HEK293T (cell line): ENCODE data around the gene CAMK1.

Source experiments
- ARNT ChIP-seq: fragments of 450-650 bp; IDR thresholded peaks from 2 replicates; pipeline ENCODE4 v1.6.1; 2017; ENCODE audit warnings: mild to moderate bottlenecking
- BHLHE40 ChIP-seq: fragments of 450-650 bp; IDR thresholded peaks from 2 replicates; pipeline ENCODE4 v1.6.1; 2016; ENCODE audit warnings: mild to moderate bottlenecking, moderate library complexity, borderline replicate concordance
- FOXK2 ChIP-seq: fragments of 450-650 bp; IDR thresholded peaks from 2 replicates; pipeline ENCODE4 v1.6.1; 2016; ENCODE audit warnings: mild to moderate bottlenecking
- L3MBTL2 ChIP-seq: fragments of 450-650 bp; conservative IDR thresholded peaks from 2 replicates; pipeline ENCODE4 v1.6.1; 2016; ENCODE audit warnings: mild to moderate bottlenecking
- SP1 ChIP-seq: fragments of 450-650 bp; IDR thresholded peaks from 2 replicates; pipeline ENCODE4 v1.6.1; 2017
- SUZ12 ChIP-seq: fragments of 450-650 bp; IDR thresholded peaks from 2 replicates; pipeline ENCODE4 v1.6.1; 2016; ENCODE audit warnings: mild to moderate bottlenecking
- ZNF384 ChIP-seq: fragments of 450-650 bp; IDR thresholded peaks from 2 replicates; pipeline ENCODE4 v1.6.1; 2016

DNA sequence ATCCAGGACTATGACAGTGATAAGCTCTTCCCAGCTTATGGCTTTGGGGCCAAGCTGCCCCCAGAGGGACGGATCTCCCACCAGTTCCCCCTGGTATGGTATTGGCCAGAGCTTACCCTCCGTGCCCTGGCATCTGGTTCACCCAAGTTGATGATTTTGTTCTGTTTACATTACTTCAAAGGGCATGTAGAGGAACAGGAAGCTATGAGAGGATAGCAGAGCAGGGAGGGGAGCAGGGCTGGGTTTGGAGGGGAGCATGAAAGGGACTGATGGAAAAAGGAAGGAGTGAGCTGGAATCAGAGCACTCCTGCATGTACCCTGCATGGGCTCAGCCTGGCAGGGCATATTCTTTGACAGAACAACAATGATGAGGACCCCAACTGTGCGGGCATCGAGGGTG is 51.6 kb downstream of the CAMK1 start:
- no peak for TF ChIP-seq BHLHE40
- no peak for TF ChIP-seq ARNT
- TF ChIP-seq L3MBTL2 = no peak
- TF ChIP-seq SUZ12 = no peak
- TF ChIP-seq SP1 = no peak
- no peak for TF ChIP-seq ZNF384
- TF ChIP-seq FOXK2 = no peak
